D341Med (cell line): ENCODE measurements around the gene LRRC40.
"Not testable (repeated sequence)": the region's sequence is repeated elsewhere in the genome, so short reads cannot be mapped to it uniquely, and the experiment has no call there.

ENCODE experiments used
- DNase-seq: peaks from one replicate; pipeline ENCODE4 v3.0.0; 2012; ENCODE audit warnings: low spot score

The LRRC40 gene

GRCh38 chr1:70205434-70206118 lies at the start of gene LRRC40:
TSS of gene LRRC40 (minus strand) at chr1:70205579. CDS start at chr1:70205540, 39 bp downstream.
- DNase-seq: peak; percentile 95

- DNase-seq: no peak
Observed at GRCh38 chr1:70248729-70249128, 43.4 kb upstream of the LRRC40 start.

- no peak for DNase-seq
Observed at GRCh38 chr1:70247768-70248167, 42.4 kb upstream of the LRRC40 start.

- no peak for DNase-seq
Observed at GRCh38 chr1:70247122-70247521, 41.7 kb upstream of the LRRC40 start.

- DNase-seq: no peak
Observed at GRCh38 chr1:70239940-70240339, 34.6 kb upstream of the LRRC40 start.

GRCh38 chr1:70234733-70235132 lies 29.4 kb upstream of the LRRC40 start:
- no peak for DNase-seq

- no peak for DNase-seq
Observed at GRCh38 chr1:70231475-70231874, 26.1 kb upstream of the LRRC40 start.

GRCh38 chr1:70228670-70229069 lies 23.3 kb upstream of the LRRC40 start:
- no peak for DNase-seq

GRCh38 chr1:70227439-70227838 lies 22.1 kb upstream of the LRRC40 start:
- DNase-seq: no peak

- no peak for DNase-seq
Observed at GRCh38 chr1:70224954-70225353, 19.6 kb upstream of the LRRC40 start.

GRCh38 chr1:70222716-70223235 lies 17.4 kb upstream of the LRRC40 start:
- no peak for DNase-seq

- DNase-seq: peak; percentile 94
Observed at GRCh38 chr1:70221238-70222121, 16.1 kb upstream of the LRRC40 start, which contains the start of gene SRSF11. TSS of gene SRSF11 (plus strand) at chr1:70221380. CDS start at chr1:70221637, 257 bp downstream.

GRCh38 chr1:70220517-70221237 lies 15.3 kb upstream of the LRRC40 start:
- DNase-seq: no peak

GRCh38 chr1:70220015-70220414 lies 14.6 kb upstream of the LRRC40 start:
- no peak for DNase-seq

GRCh38 chr1:70211541-70211940 lies 6.2 kb upstream of the LRRC40 start:
- DNase-seq: no peak

- DNase-seq: no peak
Observed at GRCh38 chr1:70210820-70211219, 5.4 kb upstream of the LRRC40 start.

GRCh38 chr1:70208292-70208691 lies 2.9 kb upstream of the LRRC40 start:
- no peak for DNase-seq

- DNase-seq: no peak
Observed at GRCh38 chr1:70207492-70207891, 2.1 kb upstream of the LRRC40 start.

GRCh38 chr1:70206833-70207232 lies 1.5 kb upstream of the LRRC40 start:
- not testable (repeated sequence) for DNase-seq

- DNase-seq: no peak
Observed at GRCh38 chr1:70205071-70205433, 327 bp downstream of the LRRC40 start.

- DNase-seq: peak; percentile 16
Observed at GRCh38 chr1:70204600-70204999, 779 bp downstream of the LRRC40 start.

- DNase-seq: no peak
Observed at GRCh38 chr1:70204139-70204538, 1.2 kb downstream of the LRRC40 start.
